OCI-LY7 (cell line): ENCODE data around the gene MYOT. TPM values are rescaled to one million over a fixed set of nuclear protein-coding genes. Genes with fewer than 3 reads are reported as not detected.

Source experiments
- BruUV-seq: library from RNA; stranded (reverse); fragments of 400-500 nt; replicated peaks from 2 replicates; lab custom pipeline; 2021; lab: Mats Ljungman, UMichigan
- CTCF ChIA-PET: fragments of 300-600 bp; sonication (Branson Sonifier 250); formaldehyde crosslinking; loops from one replicate; lab custom pipeline; 2022; ENCODE audit warnings: antibody characterized with exemption; ENCODE audit not compliant: unreplicated experiment; lab: Charles Lee
- POLR2A ChIA-PET: fragments of 300-600 bp; sonication (Branson Sonifier 250); formaldehyde crosslinking; loops from one replicate; lab custom pipeline; 2022; ENCODE audit warnings: antibody characterized with exemption; lab: Charles Lee
- DNase-seq: peaks from one replicate; pipeline ENCODE4 v3.0.0-alpha.2; 2015; ENCODE audit warnings: low spot score
- H2AFZ ChIP-seq: fragments of 200-600 bp; sonication (generic), shearing (Covaris generic); 2 replicates; pipeline ENCODE4 v1.6.1; 2014; ENCODE audit warnings: mild to moderate bottlenecking, antibody characterized with exemption, low read length, moderate library complexity
- H3K27ac ChIP-seq: fragments of 200-600 bp; sonication (generic); 2 replicates; pipeline ENCODE4 v1.5.1; 2014; ENCODE audit warnings: mixed run types, low read depth, mild to moderate bottlenecking, moderate library complexity, low read length, inconsistent platforms; ENCODE audit not compliant: poor library complexity, severe bottlenecking
- H3K36me3 ChIP-seq: fragments of 200-600 bp; sonication (generic); 2 replicates; pipeline ENCODE4 v1.6.1; 2014; ENCODE audit warnings: mild to moderate bottlenecking, antibody characterized with exemption, low read length, moderate library complexity, mixed read lengths; ENCODE audit not compliant: insufficient read depth
- H3K4me1 ChIP-seq: fragments of 200-600 bp; sonication (generic); 2 replicates; pipeline ENCODE4 v1.5.1; 2014; ENCODE audit warnings: mild to moderate bottlenecking, low read length; ENCODE audit not compliant: insufficient read depth, poor library complexity, severe bottlenecking
- H3K4me2 ChIP-seq: fragments of 200-600 bp; sonication (generic); 2 replicates; pipeline ENCODE4 v1.6.1; 2014; ENCODE audit warnings: mild to moderate bottlenecking, low read length
- H3K4me3 ChIP-seq: fragments of 200-600 bp; sonication (generic); 2 replicates; pipeline ENCODE4 v1.5.1; 2014; ENCODE audit warnings: mild to moderate bottlenecking, low read depth, low read length; ENCODE audit not compliant: poor library complexity, severe bottlenecking
- H3K79me2 ChIP-seq: fragments of 200-600 bp; sonication (generic); 2 replicates; pipeline ENCODE4 v1.6.1; 2016; ENCODE audit warnings: low read depth, mild to moderate bottlenecking, low read length, moderate library complexity, mixed read lengths; ENCODE audit not compliant: insufficient read depth
- H3K9me2 ChIP-seq: fragments of 200-600 bp; sonication (generic); 2 replicates; pipeline ENCODE4 v1.6.1; 2016; ENCODE audit warnings: mild to moderate bottlenecking, low read length, mixed read lengths; ENCODE audit not compliant: insufficient read depth
- H3K9me3 ChIP-seq: fragments of 200-600 bp; sonication (generic); 2 replicates; pipeline ENCODE4 v1.6.1; 2014; ENCODE audit warnings: mild to moderate bottlenecking, mixed run types, low read length, mixed read lengths
- H4K20me1 ChIP-seq: fragments of 200-600 bp; sonication (generic); 2 replicates; pipeline ENCODE4 v1.6.1; 2014; ENCODE audit warnings: mild to moderate bottlenecking, antibody characterized with exemption, low read length, moderate library complexity, mixed read lengths; ENCODE audit not compliant: insufficient read depth
- CTCF ChIP-seq: fragments of 200-600 bp; sonication (generic); conservative IDR thresholded peaks from 2 replicates; pipeline ENCODE4 v1.5.1; 2014; ENCODE audit warnings: mild to moderate bottlenecking, antibody characterized with exemption, low read length, moderate library complexity, mixed read lengths
- EZH2phosphoT487 ChIP-seq: fragments of 200-600 bp; sonication (generic); IDR thresholded peaks from 2 replicates; pipeline ENCODE4 v1.6.1; 2018; ENCODE audit warnings: low read depth, borderline replicate concordance, mild to moderate bottlenecking, mixed run types, antibody characterized with exemption, low read length, moderate library complexity, mixed read lengths
- intact Hi-C: fragments of 100-400 bp; cut with micrococcal nuclease; formaldehyde crosslinking; loops from one replicate; pipeline ENCODE4 v1.10.0; 2022; ENCODE audit not compliant: unreplicated experiment
- total RNA-seq, 2 experiments: library from RNA; depleted of rRNA in 1 of 2; stranded (reverse); fragments of >200 nt in 1 of 2; shearing (Covaris generic) in 1 of 2; gene quantifications; 2 replicates each; pipeline ENCODE4 v1.2.3, GENCODE V29; 2014 to 2022

Gene MYOT
- total RNA-seq, 2 experiments from 2014 or later, result not detected

- BruUV-seq, result no TSS peak
- intact Hi-C loops, result no loop called here
- Histone ChIP-seq H3K36me3 (no peaks in the 10 kb centered on the region), H3K4me1 (no peaks in the 10 kb centered on the region), H3K79me2 (no peaks in the 10 kb centered on the region), H3K27ac (no peak overlapping the region), H3K9me3 (no peaks in the 10 kb centered on the region), H2AFZ (no peak overlapping the region), H3K9me2 (no peaks in the 10 kb centered on the region), H4K20me1 (no peaks in the 10 kb centered on the region), H3K4me2 (no peak overlapping the region), H3K4me3 (no peak overlapping the region)
- ChIA-PET CTCF (no interaction called here), POLR2A (interaction anchor here (1.7 kb wide), 1 partner anchor 9 kb away, joined by 7 read pairs; no protein-coding TSS in a partner anchor)
- no peak for DNase-seq
- TF ChIP-seq CTCF (no peak), EZH2phosphoT487 (no peak)
Observed at GRCh38 chr5:137856916-137857862, 10.5 kb upstream of the MYOT start.

DNA sequence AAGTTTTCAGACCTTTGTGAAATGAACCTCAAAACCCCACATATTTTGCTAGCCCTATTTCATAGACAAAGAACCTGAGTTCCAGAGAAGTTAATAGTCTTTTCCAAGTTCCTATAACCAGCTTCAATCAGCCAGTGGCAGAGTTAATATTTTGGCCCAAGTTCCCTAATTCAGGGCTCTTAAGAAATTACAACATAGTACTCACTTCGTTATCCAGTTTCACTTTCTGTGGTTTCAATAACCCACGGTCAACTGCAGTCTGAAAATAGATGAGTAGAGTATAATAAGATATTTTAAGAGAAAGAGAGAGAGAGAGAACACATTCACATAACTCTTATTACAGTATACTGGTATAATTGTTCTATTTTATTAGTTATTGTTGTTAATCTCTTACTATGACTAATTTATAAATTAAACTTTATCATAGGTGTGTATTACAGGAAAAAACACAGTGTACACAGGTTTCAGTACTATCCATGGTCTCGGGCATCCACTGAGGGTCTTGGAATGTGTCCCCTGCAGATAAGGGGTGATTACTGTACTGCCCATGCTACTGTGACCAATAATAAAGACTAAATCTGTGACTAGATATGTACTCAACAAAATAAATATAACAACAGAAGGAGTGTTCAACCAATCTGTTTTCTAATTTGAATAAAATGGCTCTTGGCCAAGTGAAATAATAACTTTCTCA, 9.3 kb upstream of the MYOT start:
- intact Hi-C loops, result no loop called here
- H4K20me1 ChIP-seq, result no peaks in the 10 kb centered on the region
- TF ChIP-seq EZH2phosphoT487 (no peak), CTCF (no peak)
- no peaks in the 10 kb centered on the region for H3K9me3 ChIP-seq
- DNase-seq, result no peak
- H3K27ac ChIP-seq, result no peak overlapping the region
- ChIA-PET POLR2A (interaction anchor here (0.6 to 1.7 kb wide), 2 partner anchors 10 to 208 kb away, joined by 5 to 7 read pairs; no protein-coding TSS in a partner anchor), CTCF (no interaction called here)
- no peaks in the 10 kb centered on the region for H3K36me3 ChIP-seq
- H3K9me2 ChIP-seq, result no peaks in the 10 kb centered on the region
- no peak overlapping the region for H2AFZ ChIP-seq
- H3K4me2 ChIP-seq, result no peak overlapping the region
- no peaks in the 10 kb centered on the region for H3K79me2 ChIP-seq
- no peak overlapping the region for H3K4me3 ChIP-seq
- H3K4me1 ChIP-seq, result no peaks in the 10 kb centered on the region
- BruUV-seq, result no TSS peak
